CD4-positive, alpha-beta T cell treated with Interleukin-10 for 1 hour (primary cell): ENCODE results near the gene LIFR.

Experiments
- DNase-seq: peaks from one replicate; pipeline ENCODE4 v3.0.0-alpha.2; 2020

LIFR gene

GRCh38 chr5:38463634-38464521 is 92.6 kb downstream of the LIFR start:
- no peak for DNase-seq

- no peak for DNase-seq
Observed at GRCh38 chr5:38462976-38463633, 93.3 kb downstream of the LIFR start.

GRCh38 chr5:38458174-38458573 is 98.3 kb downstream of the LIFR start:
- no peak for DNase-seq

- no peak for DNase-seq
Observed at GRCh38 chr5:38456657-38457399, 99.6 kb downstream of the LIFR start.

GRCh38 chr5:38455796-38456330 is 100.6 kb downstream of the LIFR start:
- no peak for DNase-seq

- no peak for DNase-seq
Observed at GRCh38 chr5:38453921-38454320, 102.5 kb downstream of the LIFR start.

- DNase-seq = peak; percentile 73
Observed at GRCh38 chr5:38453506-38453905, 102.9 kb downstream of the LIFR start.

- no peak for DNase-seq
Observed at GRCh38 chr5:38452201-38452600, 104.2 kb downstream of the LIFR start.

GRCh38 chr5:38451074-38451725 is 105.2 kb downstream of the LIFR start:
- no peak for DNase-seq

GRCh38 chr5:38450627-38451026 is 105.8 kb downstream of the LIFR start:
- no peak for DNase-seq

- DNase-seq = no peak
Observed at GRCh38 chr5:38448568-38449350, 107.7 kb downstream of the LIFR start.

- no peak for DNase-seq
Observed at GRCh38 chr5:38447786-38448185, 108.7 kb downstream of the LIFR start.

- DNase-seq = no peak
Observed at GRCh38 chr5:38447056-38447455, 109.4 kb downstream of the LIFR start.

GRCh38 chr5:38446029-38446522 is 110.4 kb downstream of the LIFR start:
- no peak for DNase-seq

- DNase-seq = no peak
Observed at GRCh38 chr5:38445374-38446028, 110.9 kb downstream of the LIFR start.

GRCh38 chr5:38443390-38443789 is 113.1 kb downstream of the LIFR start:
- no peak for DNase-seq

GRCh38 chr5:38442247-38442573 is 114.2 kb downstream of the LIFR start:
- DNase-seq = no peak

- peak; percentile 80 for DNase-seq
Observed at GRCh38 chr5:38441453-38442246, 114.8 kb downstream of the LIFR start.

GRCh38 chr5:38438757-38439156 is 117.7 kb downstream of the LIFR start:
- DNase-seq = no peak

- no peak for DNase-seq
Observed at GRCh38 chr5:38434966-38435705, 121.3 kb downstream of the LIFR start.
